Adrenal gland (tissue), 12 donors: ENCODE results near the gene CHKA. TPM values are rescaled to one million over a fixed set of nuclear protein-coding genes. Genes with fewer than 3 reads are reported as not detected.

Experiments used
- DNase-seq, 7 donors: peaks; one replicate each; pipeline ENCODE4 v3.0.0-alpha.2; 2019 to 2020
- H3K27ac ChIP-seq, 5 donors: fragments of 200-600 bp; sonication (generic) in 4 of 5; 1 replicate in 3 of 5; 2 replicates in 2 of 5; pipeline versions ENCODE4 v1.5.1 to v1.8.0; 2016 to 2020; ENCODE audit warnings: mild to moderate bottlenecking in 1 of 5
- H3K27me3 ChIP-seq: fragments of 200-600 bp; 2 replicates; pipeline ENCODE4 v1.8.0; 2021
- H3K36me3 ChIP-seq, 2 donors: fragments of 200-600 bp; replicated peaks in 1 of 2; 1 replicate in 1 of 2; 2 replicates in 1 of 2; pipeline versions ENCODE4 v1.5.1 to v1.8.0; 2018 to 2022
- H3K4me1 ChIP-seq, 2 donors: fragments of 200-600 bp; replicated peaks in 1 of 2; 1 replicate in 1 of 2; 2 replicates in 1 of 2; pipeline versions ENCODE4 v1.5.1 to v1.8.0; 2018 to 2021
- H3K4me3 ChIP-seq, 4 donors: fragments of 200-600 bp; sonication (generic) in 3 of 4; one replicate each; pipeline ENCODE4 v1.5.1; 2016 to 2018
- H3K9me3 ChIP-seq, 3 donors: fragments of 200-600 bp; sonication (generic) in 1 of 3; replicated peaks in 1 of 3; 1 replicate in 2 of 3; 2 replicates in 1 of 3; pipeline versions ENCODE4 v1.5.1 to v1.8.0; 2016 to 2021
- CTCF ChIP-seq, 6 experiments: fragments of 450-650 bp in 4 of 6; fragments of 200-600 bp in 2 of 6; sonication (generic) in 1 of 6; IDR thresholded peaks; 1 replicate in 5 of 6; 2 replicates in 1 of 6; pipeline versions ENCODE4 v1.5.1 to v1.8.0; 2016 to 2021; ENCODE audit warnings: antibody characterized with exemption in 6 of 6, mild to moderate bottlenecking in 2 of 6, moderate library complexity in 1 of 6
- POLR2A ChIP-seq, 2 donors: fragments of 450-650 bp; IDR thresholded peaks; one replicate each; pipeline ENCODE4 v1.6.1; 2017; ENCODE audit warnings: antibody characterized with exemption in 2 of 2, mild to moderate bottlenecking in 2 of 2, moderate library complexity in 1 of 2
- WGBS, 4 donors: extraction: QIAGEN DNeasy Blood & Tissue Kit in 2 of 4; methylation state at CpG; one replicate each; pipeline versions ENCODE4 v1.1.5 to v1.1.7; 2013 to 2017; 5-methylcytosine and 5-hydroxymethylcytosine counted together
- intact Hi-C, 2 donors: fragments of 100-400 bp; cut with DNase I; formaldehyde crosslinking; loops; one replicate each; pipeline versions ENCODE4 v1.14.1 to v1.15.0; 2022 to 2023
- polyA plus RNA-seq, 3 donors: library from polyadenylated mRNA; stranded (reverse); fragments of 200-250 nt in 2 of 3; fragments of 350-450 nt in 1 of 3; fragmentation: Illumina TruSeq in 1 of 3; extraction: RNeasy Lipid Tissue Mini Kit (QIAGEN cat#74804) in 1 of 3; gene quantifications; one replicate each; pipeline ENCODE4 v1.2.3, GENCODE V29; 2013 to 2014
- total RNA-seq, 9 donors: library from RNA; depleted of rRNA in 4 of 9; stranded (reverse); fragments of >200 nt in 4 of 9; fragments of 120-200 nt in 1 of 9; fragmentation: NEBNext Ultra II Directional in 1 of 9; extraction: Animal tissue kit (Norgen Biotek cat#: 25700) in 1 of 9; gene quantifications; one replicate each; pipeline versions ENCODE4 v1.1.0 to v1.2.4, GENCODE V29; 2013 to 2023
- donor health status: healthy with polysubstance abuse.
- donor health status: Bipolar disorder and iron deficiency.
- donor health status: DM: yes; HTN: yes; CAD: no.
- donor health status: DM: no; HTN: no; CAD: no.
- donor health status: DM: no; HTN: no; CAD: no.
- donor health status: DM: yes; HTN: yes; CAD: no.

The CHKA gene
- total and polyA plus RNA-seq, 12 donors, result 26.6 to 105 (median 54.6) TPM

GRCh38 chr11:68163691-68164090, 42.5 kb upstream of the CHKA start:
- intact Hi-C loops, result no loop called here
- Histone ChIP-seq H3K4me1 (peaks cover 3 to 12% of the 10 kb centered on the region in 2 donors), H3K36me3 (peaks cover 0 to 50% of the 10 kb centered on the region in 2 donors), H3K4me3 (no peak overlapping the region), H3K27ac (no peak overlapping the region), H3K27me3 (no peaks in the 10 kb centered on the region), H3K9me3 (no peaks in the 10 kb centered on the region)
- WGBS, 4 donors, result 79 to 93% (median 88%) methylated on average over 10 to 11 of the region's 11 CpGs
- TF ChIP-seq CTCF (IDR thresholded peaks at IDR 0.05), result no peak
- TF ChIP-seq POLR2A (IDR thresholded peaks at IDR 0.05), result no peak
- DNase-seq, result no peak

GRCh38 chr11:68160100-68160695, 39.0 kb upstream of the CHKA start:
- 59 to 66% (median 65%) methylated on average over 7 of the region's 7 CpGs for WGBS, 4 donors
- intact Hi-C loops, result no loop called here
- Histone ChIP-seq H3K9me3 (no peaks in the 10 kb centered on the region), H3K4me3 (no peak overlapping the region), H3K27me3 (no peaks in the 10 kb centered on the region), H3K27ac (no peak overlapping the region), H3K36me3 (peaks cover 0 to 29% of the 10 kb centered on the region in 2 donors), H3K4me1 (peaks cover 3 to 12% of the 10 kb centered on the region in 2 donors)
- TF ChIP-seq POLR2A (IDR thresholded peaks at IDR 0.05) (no peak), CTCF (IDR thresholded peaks at IDR 0.05) (no peak)
- peak in 2 of 7 donors; percentile 25 to 30 for DNase-seq

- no peak overlapping the region for H3K4me3 ChIP-seq
- intact Hi-C loops, result no loop called here
- peaks cover 3 to 12% of the 10 kb centered on the region in 2 donors for H3K4me1 ChIP-seq
- peak in 1 of 7 donors; percentile 18 for DNase-seq
- no peak for TF ChIP-seq POLR2A (IDR thresholded peaks at IDR 0.05)
- TF ChIP-seq CTCF (IDR thresholded peaks at IDR 0.05), result no peak
- no peak overlapping the region for H3K27ac ChIP-seq
- no peaks in the 10 kb centered on the region for H3K9me3 ChIP-seq
- no peaks in the 10 kb centered on the region for H3K27me3 ChIP-seq
- H3K36me3 ChIP-seq, result peaks cover 0 to 28% of the 10 kb centered on the region in 2 donors
- 68 to 90% (median 76%) methylated on average over 6 of the region's 6 CpGs for WGBS, 4 donors
Observed at GRCh38 chr11:68159665-68160064, 38.5 kb upstream of the CHKA start.

GRCh38 chr11:68159161-68159560, 38.0 kb upstream of the CHKA start:
- peaks cover under 1 to 7% of the 10 kb centered on the region in 2 donors for H3K4me1 ChIP-seq
- intact Hi-C loops, result no loop called here
- no peak overlapping the region for H3K27ac ChIP-seq
- peaks cover 0 to 25% of the 10 kb centered on the region in 2 donors for H3K36me3 ChIP-seq
- no peak overlapping the region for H3K4me3 ChIP-seq
- no peak for DNase-seq
- TF ChIP-seq CTCF (IDR thresholded peaks at IDR 0.05) (no peak), POLR2A (IDR thresholded peaks at IDR 0.05) (no peak)
- H3K9me3 ChIP-seq, result no peaks in the 10 kb centered on the region
- 89 to 94% (median 90%) methylated on average over 9 of the region's 9 CpGs for WGBS, 4 donors
- no peaks in the 10 kb centered on the region for H3K27me3 ChIP-seq
